ENCODE measurements around the gene PPARG.
"Not testable (repeated sequence)": the region's sequence is repeated elsewhere in the genome, so short reads cannot be mapped to it uniquely, and the experiment has no call there.

Gene PPARG

DNA sequence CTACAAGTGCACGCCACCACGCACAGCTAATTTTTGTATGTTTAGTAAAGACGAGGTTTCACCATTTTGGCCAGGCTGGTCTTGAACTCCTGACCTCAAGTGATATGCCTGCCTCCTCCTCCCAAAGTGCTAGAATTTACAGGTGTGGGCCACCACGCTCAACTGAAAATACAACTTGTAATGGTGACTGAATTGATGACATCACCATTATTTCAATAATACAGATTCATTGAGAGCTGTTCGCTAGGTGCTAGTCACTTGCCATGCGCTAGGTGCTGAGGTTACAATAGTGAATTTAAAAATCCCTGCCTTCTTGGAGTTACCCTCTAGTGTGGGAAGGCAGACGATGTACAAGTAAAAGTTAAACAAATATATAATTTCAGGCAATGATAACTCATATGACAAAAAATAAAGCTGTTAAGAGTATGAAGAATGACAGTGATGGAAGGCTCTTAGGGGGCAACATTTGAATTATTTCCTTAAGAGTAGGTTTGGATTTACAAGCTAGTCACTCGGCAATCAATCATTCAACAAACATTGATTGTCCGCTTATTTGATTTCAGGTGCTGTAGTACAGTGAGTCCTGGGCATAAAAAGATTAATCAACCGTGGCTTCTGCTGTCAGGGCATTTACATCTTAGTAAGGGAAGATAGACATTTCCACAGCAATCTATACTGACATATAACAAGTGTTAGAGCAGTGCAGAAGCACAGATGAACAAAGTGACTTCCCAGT, 9.1 kb upstream of the PPARG start:
- no peak for DNase-seq (ENCODE audit: low spot score)

DNA sequence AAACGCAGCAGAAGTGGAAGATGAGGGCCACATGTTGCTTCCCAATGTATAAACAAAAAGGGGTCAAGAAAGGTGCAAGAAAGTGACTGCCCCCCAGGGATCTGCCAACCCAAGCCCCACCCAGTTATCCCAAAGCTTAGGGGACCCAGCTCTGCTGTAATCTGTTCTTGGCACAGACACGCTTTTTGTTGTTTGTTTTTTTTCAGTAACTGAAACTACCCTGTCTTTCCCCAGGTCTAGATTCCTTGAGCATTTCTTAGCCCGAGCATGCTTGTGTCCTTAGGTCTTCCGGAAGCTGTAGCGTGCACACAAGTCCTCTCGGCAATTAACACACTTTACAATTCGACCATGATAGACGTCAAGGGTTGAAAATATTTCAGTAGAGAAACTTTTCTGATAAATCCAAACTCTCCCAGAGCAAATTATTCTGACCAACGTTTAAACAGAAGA, 8.5 kb upstream of the PPARG start:
- no peak for DNase-seq (ENCODE audit: low spot score)

DNA sequence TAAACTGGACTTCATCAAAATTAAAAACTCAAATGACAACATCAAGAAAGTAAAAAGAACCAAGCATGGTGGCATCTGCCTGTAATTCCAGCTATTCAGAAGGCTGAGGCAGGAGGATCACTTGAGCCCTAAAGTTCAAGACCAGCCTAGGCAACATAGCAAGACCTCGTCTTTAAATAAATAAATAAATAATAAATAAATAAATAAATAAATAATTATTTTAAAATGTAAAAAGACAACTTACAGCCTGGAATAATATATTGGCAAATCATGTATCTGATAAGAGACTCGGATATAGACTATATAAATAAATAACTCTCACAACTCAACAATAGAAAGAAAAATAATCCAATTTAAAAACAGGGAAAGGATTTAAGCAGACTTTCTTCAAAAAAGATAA, 4.3 kb upstream of the PPARG start:
- DNase-seq (ENCODE audit: low spot score), result no peak

DNA sequence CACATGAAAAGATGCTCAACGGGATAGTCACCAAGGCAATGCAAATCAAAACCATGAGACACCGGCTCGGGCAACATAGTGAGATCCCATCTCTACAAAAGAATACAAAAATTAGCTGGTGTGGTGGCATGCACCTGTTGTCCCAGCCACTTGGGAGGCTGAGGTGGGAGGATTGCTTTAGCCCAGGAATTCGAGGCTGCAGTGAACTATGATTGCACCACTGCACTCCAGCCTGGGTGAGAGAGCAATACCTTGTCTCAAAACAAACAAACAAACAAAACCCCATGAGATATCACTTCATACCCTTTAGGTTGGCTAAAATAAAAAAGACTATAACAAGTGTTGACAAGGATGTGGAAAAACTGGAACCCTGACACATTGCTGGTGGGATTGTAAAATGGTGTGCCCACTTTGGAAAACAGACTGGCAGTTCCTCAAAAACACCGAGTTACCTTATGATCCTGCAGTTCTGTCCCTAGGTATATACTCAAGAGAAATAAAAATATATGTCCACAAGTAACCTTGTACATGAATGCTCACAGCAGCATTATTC, 3.8 kb upstream of the PPARG start:
- DNase-seq (ENCODE audit: low spot score), result no peak

DNA sequence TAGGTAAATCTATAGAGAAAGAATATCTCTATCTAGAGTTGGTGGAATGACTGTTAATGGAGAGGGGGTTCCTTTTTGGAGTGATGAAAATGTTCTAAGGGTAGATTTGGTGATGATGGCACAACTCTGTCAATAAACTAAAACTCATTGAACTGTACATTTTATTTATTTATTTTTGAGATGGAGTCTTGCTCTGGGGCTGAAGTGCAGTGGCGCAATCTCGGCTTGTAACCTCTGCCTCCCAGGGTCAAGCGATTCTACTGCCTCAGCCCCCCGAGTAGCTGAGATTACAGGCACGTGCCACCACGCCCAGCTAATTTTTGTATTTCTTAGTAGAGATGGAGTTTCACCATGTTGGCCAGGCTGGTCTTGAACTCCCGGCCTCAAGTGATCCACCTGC, 3.1 kb upstream of the PPARG start:
- DNase-seq (ENCODE audit: low spot score), result not testable (repeated sequence)

DNA sequence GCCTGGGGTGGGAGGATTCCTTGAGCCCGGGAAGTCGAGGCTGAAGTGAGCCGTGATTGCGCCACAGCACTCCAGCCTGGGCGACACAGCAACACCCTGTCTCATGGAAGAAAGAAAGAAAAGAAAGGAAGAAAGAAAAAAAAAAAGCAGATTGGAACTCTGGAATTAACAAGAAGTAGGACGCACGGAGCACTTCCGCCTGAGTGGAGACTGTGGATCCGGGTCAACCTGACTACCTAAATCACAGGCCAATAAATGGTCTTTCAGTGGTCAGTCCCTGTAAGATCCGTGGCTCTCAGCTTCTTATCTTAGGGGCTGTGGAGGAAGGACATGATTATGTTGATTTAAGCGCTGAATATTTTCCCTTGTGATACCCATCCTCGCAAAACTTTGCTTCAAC, 2.4 kb upstream of the PPARG start:
- no peak for DNase-seq (ENCODE audit: low spot score)

DNA sequence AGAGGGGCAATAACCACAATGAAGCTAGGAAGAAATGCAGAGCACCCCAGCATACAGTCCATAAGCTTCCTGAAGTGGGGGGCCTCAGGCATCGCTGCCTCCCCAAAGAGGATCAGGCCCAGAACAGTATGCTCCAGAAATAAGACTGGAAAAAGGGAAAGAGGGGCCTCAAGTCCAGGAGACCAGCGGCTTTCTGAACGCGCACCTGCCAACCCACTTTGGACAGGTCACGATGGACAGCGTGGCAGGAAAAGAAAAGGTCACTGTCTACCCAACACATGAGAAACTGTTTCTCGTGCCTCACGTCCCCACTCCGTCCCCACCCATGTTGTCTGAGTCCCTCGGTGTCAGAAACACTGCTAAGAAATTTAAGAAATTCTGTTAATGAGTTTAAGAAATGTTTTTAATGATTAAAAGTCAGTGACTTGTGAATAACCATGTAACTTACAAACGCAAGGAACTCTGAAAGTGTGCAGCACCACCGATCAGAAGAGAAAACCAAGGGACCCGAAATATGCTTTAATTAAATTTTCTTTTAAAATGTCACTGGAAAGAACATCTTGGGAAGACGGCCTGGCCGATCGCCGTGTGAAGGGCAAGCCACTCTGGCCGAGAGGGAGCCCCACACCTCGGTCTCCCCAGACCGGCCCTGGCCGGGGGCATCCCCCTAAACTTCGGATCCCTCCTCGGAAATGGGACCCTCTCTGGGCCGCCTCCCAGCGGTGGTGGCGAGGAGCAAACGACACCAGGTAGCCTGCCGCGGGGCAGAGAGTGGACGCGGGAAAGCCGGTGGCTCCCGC, 1.7 kb upstream of the PPARG start:
- no peak for DNase-seq (ENCODE audit: low spot score)

DNA sequence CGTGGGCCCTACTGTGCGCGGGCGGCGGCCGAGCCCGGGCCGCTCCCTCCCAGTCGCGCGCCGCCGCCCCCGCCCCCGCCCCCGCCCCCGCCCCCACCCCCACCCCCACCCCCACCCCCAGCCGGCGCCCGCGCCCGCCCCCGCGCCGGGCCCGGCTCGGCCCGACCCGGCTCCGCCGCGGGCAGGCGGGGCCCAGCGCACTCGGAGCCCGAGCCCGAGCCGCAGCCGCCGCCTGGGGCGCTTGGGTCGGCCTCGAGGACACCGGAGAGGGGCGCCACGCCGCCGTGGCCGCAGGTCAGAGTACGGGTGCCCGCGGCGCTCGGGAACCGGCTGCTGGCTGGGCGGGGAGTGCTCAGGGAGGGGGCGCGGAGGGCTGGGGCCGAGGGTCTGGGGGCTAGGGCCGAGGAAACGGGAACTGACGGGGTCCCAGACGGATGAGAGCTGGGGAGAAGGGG, 1.1 kb upstream of the PPARG start:
- no peak for DNase-seq (ENCODE audit: low spot score)

DNA sequence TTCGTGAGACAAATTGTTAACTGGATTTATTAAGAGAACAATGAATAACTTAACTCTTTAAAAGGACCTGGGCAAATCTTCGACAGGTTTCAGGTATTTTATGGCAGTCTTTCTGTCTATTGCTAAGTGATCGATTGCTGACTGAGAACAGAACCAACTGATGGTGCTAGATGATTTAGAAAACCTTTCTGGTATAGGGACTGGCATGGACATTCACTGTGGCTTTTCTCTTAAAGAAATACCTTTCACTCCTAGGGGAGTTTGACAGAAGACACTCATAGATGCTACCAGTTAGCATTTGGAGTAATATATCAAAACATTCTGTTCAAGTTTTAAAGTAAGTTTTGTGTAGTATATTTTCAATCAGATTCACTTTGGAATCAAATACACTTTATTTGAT, 654 bp downstream of the PPARG start:
- no peak for DNase-seq (ENCODE audit: low spot score)

DNA sequence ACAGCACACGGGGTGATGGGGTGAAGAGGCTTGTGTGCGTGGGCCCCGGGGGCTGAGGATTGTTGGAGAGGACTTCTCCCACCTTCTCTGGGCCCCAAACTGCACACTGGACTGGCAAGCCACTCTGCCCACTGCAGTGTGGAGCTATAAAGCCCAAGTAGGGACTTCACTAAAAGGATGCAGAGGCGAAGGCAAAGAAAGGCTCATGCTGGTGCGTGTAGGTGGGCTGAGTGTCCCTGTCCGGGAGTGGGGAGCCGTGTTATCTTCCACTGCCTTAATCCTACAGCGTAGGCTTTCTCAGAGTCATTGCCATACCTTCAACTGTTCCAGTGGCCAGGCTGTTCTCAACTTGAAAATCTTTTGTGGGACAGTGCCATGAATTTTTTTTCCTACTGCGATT, 3.9 kb downstream of the PPARG start:
- no peak for DNase-seq (ENCODE audit: low spot score)

DNA sequence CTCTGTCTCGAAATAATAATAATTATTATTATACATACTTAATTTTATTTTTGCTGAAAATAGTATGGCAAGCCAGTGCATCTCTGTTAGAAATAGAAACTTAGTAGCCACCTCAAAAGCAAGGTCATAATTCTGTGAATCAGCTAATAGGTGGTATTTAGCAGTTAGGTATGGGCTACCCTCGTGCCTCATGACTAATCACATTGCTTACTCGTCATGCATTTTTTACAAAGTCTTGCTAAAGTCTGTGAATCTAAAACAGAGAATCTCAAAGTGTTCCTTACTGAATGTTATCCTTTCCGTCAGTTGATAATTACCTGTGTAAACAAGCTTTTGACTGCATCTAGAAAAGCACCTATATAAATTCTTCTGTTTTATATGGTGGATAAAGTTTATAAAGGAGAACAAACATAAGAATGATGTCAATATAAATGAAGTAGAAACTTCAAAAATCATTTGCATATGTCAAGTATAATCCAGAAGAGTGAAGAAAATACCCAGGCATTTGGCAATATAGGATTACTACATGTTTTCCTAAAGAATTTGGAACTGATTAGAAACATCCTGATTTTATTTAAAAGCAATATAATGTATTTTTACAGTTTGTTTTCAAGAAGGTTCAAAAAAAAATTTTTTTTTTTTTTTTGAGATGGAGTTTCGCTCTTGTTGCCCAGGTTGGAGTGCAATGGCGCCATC, 6.2 kb downstream of the PPARG start:
- no peak for DNase-seq (ENCODE audit: low spot score)

DNA sequence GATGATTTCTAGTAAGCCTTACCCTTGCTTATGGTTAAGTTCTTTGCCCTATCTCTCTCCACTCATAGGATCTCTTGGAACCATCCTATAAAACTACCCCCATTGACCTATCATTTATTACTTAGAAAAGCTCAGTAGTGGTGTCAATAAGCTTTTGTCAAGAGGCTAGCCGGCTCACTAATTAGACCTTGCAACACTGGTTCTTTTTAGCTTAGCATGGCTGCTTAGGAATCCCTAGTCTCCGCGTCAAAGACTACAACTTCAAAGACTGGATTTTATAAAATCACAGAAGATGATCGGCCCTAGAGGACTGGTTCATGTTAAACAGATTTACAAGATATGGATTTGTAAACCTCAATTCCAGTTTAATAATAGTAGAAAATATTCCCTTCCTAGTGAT, 7.6 kb downstream of the PPARG start:
- no peak for DNase-seq (ENCODE audit: low spot score)

DNA sequence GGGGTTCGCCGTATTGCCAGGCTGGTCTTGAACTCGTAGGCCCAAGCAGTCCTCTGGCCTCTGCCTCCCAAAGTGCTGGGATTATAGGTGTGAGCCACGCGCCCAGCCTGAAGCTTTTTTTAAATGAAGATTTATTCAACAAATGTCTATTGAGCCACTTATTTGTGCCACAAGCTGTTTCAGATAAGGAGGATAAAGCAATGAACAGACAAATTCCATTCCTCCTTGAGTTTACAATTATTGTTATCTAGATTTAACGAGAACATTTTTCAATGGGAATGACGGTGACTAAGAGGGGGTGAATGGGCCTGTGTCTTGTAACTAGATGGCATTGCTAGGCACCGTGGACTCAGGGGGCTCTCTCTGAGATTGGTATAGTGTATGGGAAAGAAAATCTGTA, 10.2 kb downstream of the PPARG start:
- no peak for DNase-seq (ENCODE audit: low spot score)

DNA sequence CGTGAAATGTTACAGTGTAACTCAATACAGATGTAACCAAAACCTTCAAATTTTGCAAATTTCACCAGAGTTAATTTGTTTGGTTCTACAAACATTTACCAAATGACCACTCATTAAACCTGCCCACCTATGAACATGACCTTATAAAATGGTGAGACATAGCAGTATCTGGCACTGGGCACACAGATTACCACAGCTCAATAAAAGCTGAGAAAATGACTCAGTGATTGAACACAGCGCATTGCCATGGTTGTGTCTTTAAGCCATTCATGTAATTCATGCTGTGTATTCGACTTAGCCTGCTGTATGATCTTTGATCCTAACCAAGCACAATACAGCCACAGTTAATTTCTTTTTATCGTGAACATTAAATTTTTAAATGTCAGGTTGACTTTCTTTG, 11.3 kb downstream of the PPARG start:
- no peak for DNase-seq (ENCODE audit: low spot score)

DNA sequence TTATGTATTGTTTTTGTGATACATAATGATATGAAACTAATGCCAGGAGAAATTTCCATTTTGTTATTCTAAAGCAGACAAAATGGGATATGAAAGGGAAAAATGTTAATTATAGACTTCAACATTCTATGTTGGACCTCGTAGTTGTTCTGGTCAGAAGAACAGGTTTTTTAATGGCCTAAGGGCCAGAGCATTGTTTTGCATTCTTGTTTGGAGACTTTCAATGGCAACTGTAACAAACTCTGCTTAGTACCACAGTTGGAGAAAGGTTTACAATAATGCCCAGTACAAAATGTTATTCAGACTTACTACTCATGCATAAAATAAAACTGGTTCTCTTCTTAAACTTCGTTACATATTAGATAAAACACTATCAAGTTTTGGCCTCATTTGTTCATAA, 12.2 kb downstream of the PPARG start:
- DNase-seq (ENCODE audit: low spot score), result no peak

DNA sequence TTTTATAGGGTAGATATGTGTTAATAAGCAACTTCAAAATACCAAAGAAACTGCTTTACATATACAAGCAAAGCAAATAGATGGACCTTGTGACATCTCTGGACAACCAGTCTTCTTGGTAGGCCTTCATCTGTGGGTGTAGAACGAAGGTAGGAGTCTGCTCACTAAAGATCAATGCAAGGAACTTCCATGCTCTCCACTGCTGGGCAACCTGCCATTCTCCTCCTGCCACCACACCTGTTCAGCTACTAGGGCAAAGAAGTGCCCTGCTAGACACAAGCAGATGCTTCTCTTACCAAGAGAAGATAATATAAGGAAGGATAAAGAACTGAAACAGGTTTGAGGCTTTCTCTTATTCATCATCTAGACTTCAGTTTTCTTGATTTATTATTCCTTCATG, 12.6 kb downstream of the PPARG start:
- no peak for DNase-seq (ENCODE audit: low spot score)

DNA sequence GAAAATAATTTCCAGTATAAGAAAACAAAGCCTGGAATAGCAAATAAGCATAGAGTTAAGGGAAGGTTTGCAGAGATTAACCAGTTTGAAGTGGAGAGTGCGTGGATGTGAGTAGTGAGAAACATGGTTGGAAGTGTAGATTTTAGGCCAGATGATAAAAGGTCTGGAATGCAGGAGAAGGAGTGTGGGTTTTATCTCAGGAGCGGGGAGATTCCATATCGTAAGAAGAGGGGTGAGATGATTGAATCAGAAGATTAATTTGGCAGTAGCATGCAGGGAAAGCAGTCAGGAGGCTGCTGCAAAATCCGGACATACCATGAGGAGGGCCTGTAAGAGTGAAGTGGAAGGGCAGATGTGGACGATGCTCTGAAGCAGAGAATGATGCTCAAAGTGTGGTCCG, 13.7 kb downstream of the PPARG start:
- DNase-seq (ENCODE audit: low spot score), result no peak

DNA sequence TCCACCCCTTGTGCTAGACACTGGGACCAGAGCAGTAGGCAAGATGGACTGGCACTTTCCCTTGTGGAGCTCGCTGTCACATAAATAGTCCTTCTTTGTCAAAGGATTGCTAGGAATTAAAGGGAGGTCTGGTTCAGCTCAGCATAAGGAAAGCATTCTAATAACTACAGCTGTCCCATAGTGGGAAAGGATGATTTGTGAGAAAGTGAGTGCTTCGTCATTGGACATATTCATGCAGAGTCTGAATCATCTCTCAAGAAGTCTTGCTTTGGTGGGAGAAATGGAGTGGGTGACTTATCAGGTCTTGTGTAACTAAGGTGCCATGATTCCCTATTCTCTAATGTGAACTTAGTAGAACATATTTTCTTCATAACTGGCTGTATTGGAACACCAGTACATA, 14.7 kb downstream of the PPARG start:
- DNase-seq (ENCODE audit: low spot score), result no peak

DNA sequence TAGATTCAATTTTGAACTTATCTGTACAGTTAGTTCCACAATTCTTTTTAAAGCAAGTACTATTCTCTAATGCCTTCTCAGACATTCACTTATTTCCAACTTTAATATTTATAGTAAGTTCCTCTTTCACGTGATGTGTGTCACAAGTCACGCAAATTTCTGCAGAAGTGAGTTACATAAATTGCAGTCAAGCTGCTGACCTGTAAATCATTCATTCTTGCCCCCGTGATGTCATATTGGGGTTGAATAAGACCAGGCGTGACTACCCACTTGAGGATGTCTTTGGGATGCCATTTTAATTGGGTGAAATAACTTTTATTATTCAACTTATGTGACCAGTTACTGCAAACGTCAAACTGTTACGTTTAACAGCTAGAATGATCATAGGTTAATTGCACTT, 15.1 kb downstream of the PPARG start:
- no peak for DNase-seq (ENCODE audit: low spot score)

DNA sequence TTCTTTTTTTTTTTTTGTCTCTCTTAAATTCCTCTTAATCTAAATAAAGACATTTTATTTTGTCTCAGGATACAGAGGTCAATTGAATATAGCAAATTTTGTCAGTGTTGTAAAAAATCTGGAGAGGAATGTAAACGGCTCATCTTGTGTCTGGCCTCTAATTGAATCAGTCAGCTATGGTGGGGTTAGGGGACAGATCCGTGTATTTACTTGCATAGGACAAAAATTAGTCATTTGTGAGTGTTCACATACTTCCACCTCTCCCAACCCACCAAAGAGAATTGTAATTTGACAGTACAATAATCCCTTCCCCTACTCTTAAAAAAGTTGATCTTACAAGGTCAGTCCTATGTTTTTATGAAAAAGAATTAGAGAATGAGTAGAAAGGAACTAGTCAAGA, 18.3 kb downstream of the PPARG start:
- DNase-seq (ENCODE audit: low spot score), result no peak

DNA sequence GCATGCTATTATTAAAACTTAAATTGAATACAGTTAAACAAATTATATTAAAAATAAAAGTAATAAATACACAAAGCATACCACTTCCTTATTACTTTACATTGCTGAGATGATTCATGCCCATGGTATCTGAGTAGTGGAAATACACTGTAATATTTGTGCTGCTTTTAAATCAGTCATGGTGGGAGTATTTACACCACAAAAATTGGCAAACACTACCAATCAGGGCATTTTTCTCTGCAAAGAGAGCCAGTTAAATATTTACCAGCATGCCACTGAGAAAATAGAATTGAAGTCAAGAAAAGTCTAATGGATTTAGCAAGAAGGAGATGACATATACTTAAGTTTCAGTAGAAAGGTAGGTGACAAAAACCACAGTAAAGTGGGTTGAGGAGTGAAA, 19.6 kb downstream of the PPARG start:
- no peak for DNase-seq (ENCODE audit: low spot score)

DNA sequence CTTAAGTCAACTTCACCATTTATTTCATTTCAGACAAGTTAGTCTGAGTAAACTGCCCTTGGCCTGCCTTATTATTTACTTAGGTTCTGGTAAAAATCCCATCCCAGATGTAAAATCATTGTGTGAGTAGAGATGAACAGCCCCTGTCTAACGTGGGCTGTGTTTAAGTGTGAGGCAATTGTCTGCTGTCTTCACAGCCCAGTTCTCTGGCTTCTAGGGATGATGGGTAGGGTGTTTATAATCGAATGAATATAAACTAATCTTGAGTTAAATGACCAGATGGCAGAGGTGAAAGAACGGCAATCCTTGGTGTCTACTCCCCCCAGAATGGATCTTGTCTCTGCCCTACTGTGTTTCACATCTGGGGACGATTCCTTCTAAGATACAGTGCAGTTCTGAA, 20.8 kb downstream of the PPARG start:
- DNase-seq (ENCODE audit: low spot score), result no peak

DNA sequence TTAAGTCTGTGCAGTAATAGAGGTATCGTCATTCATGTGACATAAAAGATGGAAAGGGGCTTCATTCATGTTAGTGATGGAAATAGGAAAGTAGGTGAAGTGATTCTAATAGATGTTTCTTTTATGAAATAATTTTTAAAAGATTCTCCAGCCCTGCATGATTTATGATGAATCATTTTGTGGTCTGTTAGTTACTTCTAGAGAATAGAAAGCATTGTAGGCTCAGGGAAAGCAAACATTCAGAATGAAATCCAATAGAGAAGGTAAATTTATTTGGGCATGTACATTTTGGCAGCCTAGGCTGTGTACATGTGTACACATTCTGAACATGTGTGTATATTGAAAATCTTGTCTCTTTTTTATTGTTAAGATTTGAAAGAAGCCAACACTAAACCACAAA, 23.1 kb downstream of the PPARG start:
- no peak for DNase-seq (ENCODE audit: low spot score)
